Measurements from ENCODE around the gene ST6GAL1.
"Not testable (repeated sequence)": the region's sequence is repeated elsewhere in the genome, so short reads cannot be mapped to it uniquely, and the experiment has no call there.

Gene ST6GAL1

GRCh38 chr3:186965141-186965879, 35.0 kb downstream of the ST6GAL1 start:
- DNase-seq (ENCODE audit: low spot score) = peak; percentile 47
- TF ChIP-seq CTCF (IDR thresholded peaks at IDR 0.05) = no peak
- Histone ChIP-seq H3K4me3 (no peak overlapping the region), H3K27ac (peak overlapping the region; percentile 13 to 62)

GRCh38 chr3:186966406-186966805, 36.1 kb downstream of the ST6GAL1 start:
- H3K4me3 ChIP-seq = no peak overlapping the region
- no peak for TF ChIP-seq CTCF (IDR thresholded peaks at IDR 0.05)
- peak overlapping the region; percentile 39 to 69 for H3K27ac ChIP-seq
- DNase-seq (ENCODE audit: low spot score) = peak; percentile 49

- peak overlapping the region; percentile 39 to 69 for H3K27ac ChIP-seq
- H3K4me3 ChIP-seq = not testable (repeated sequence)
- peak; percentile 66 for DNase-seq (ENCODE audit: low spot score)
Measured at GRCh38 chr3:186967236-186967635, 36.9 kb downstream of the ST6GAL1 start.

GRCh38 chr3:186967686-186968085, 37.4 kb downstream of the ST6GAL1 start:
- Histone ChIP-seq H3K27ac (peak overlapping the region; percentile 39 to 69), H3K4me3 (no peak overlapping the region)
- DNase-seq (ENCODE audit: low spot score) = peak; percentile 72
- TF ChIP-seq CTCF (IDR thresholded peaks at IDR 0.05) = no peak

- peak; percentile 43 for DNase-seq (ENCODE audit: low spot score)
- H3K4me3 ChIP-seq = no peak overlapping the region
- TF ChIP-seq CTCF (IDR thresholded peaks at IDR 0.05) = no peak
- peak overlapping the region; percentile 62 to 86 for H3K27ac ChIP-seq
Measured at GRCh38 chr3:186969607-186970006, 39.3 kb downstream of the ST6GAL1 start.

- DNase-seq (ENCODE audit: low spot score); H3K4me3 ChIP-seq: not testable (repeated sequence)
- H3K27ac ChIP-seq = peak overlapping the region; percentile 69 to 84
Measured at GRCh38 chr3:186971106-186971505, 40.8 kb downstream of the ST6GAL1 start.

- peak; percentile 81 for DNase-seq (ENCODE audit: low spot score)
- peak overlapping the region; percentile 69 to 84 for H3K27ac ChIP-seq
- no peak for TF ChIP-seq CTCF (IDR thresholded peaks at IDR 0.05)
- H3K4me3 ChIP-seq = no peak overlapping the region
Measured at GRCh38 chr3:186971578-186971977, 41.3 kb downstream of the ST6GAL1 start.

- no peak for TF ChIP-seq CTCF (IDR thresholded peaks at IDR 0.05)
- DNase-seq (ENCODE audit: low spot score) = no peak
- Histone ChIP-seq H3K27ac (peak overlapping the region in 1 of 2 donors; percentile 7), H3K4me3 (no peak overlapping the region)
Measured at GRCh38 chr3:186973702-186974101, 43.4 kb downstream of the ST6GAL1 start.
